Measurements from ENCODE around the gene RC3H2. TPM values are rescaled to one million over a fixed set of nuclear protein-coding genes. Genes with fewer than 3 reads are reported as not detected.

RC3H2 gene
- total and polyA plus RNA-seq, 4 donors: 5.9 to 26.4 (median 16.9) TPM

- no peak overlapping the region for H3K4me3 ChIP-seq (ENCODE audit: low read depth in 1 of 3, low read length in 3 of 3)
- no peak overlapping the region for H3K27ac ChIP-seq (ENCODE audit: low read depth in 1 of 2, low read length in 2 of 2)
- peaks cover 0 to 1% (median 0%) of the 10 kb centered on the region in 4 donors for H3K36me3 ChIP-seq (ENCODE audit: control insufficient read depth in 4 of 4, insufficient read depth in 3 of 4, low read depth in 1 of 4, low read length in 3 of 4)
- H3K4me1 ChIP-seq (ENCODE audit: control insufficient read depth in 4 of 4, insufficient read depth in 4 of 4, low read length in 3 of 4): peaks cover 0 to 29% (median 20%) of the 10 kb centered on the region in 4 donors
- 92% methylated on average over 1 of the region's 1 CpG for WGBS
- H3K9me3 ChIP-seq (ENCODE audit: control insufficient read depth in 4 of 4, low read length in 3 of 4): no peaks in the 10 kb centered on the region
- TF ChIP-seq ATF3 (IDR thresholded peaks at IDR 0.05): no peak
- no peak for TF ChIP-seq SP1 (IDR thresholded peaks at IDR 0.05)
- no peak for TF ChIP-seq HNF4A (conservative IDR thresholded peaks at IDR 0.05)
- TF ChIP-seq CTCF (IDR thresholded peaks at IDR 0.05; ENCODE audit: low read depth, low read length, missing input control): no peak
- TF ChIP-seq FOXA2 (IDR thresholded peaks at IDR 0.05): no peak
- TF ChIP-seq, protein P1, sequence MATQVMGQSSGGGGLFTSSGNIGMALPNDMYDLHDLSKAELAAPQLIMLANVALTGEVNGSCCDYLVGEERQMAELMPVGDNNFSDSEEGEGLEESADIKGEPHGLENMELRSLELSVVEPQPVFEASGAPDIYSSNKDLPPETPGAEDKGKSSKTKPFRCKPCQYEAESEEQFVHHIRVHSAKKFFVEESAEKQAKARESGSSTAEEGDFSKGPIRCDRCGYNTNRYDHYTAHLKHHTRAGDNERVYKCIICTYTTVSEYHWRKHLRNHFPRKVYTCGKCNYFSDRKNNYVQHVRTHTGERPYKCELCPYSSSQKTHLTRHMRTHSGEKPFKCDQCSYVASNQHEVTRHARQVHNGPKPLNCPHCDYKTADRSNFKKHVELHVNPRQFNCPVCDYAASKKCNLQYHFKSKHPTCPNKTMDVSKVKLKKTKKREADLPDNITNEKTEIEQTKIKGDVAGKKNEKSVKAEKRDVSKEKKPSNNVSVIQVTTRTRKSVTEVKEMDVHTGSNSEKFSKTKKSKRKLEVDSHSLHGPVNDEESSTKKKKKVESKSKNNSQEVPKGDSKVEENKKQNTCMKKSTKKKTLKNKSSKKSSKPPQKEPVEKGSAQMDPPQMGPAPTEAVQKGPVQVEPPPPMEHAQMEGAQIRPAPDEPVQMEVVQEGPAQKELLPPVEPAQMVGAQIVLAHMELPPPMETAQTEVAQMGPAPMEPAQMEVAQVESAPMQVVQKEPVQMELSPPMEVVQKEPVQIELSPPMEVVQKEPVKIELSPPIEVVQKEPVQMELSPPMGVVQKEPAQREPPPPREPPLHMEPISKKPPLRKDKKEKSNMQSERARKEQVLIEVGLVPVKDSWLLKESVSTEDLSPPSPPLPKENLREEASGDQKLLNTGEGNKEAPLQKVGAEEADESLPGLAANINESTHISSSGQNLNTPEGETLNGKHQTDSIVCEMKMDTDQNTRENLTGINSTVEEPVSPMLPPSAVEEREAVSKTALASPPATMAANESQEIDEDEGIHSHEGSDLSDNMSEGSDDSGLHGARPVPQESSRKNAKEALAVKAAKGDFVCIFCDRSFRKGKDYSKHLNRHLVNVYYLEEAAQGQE (IDR thresholded peaks at IDR 0.05): no peak
- no peak for TF ChIP-seq RAD21 (IDR thresholded peaks at IDR 0.05)
- TF ChIP-seq, protein P2, sequence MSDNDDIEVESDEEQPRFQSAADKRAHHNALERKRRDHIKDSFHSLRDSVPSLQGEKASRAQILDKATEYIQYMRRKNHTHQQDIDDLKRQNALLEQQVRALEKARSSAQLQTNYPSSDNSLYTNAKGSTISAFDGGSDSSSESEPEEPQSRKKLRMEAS (IDR thresholded peaks at IDR 0.05): no peak
- no peak for TF ChIP-seq RXRA (IDR thresholded peaks at IDR 0.05)
- no peak for TF ChIP-seq FOXA1 (IDR thresholded peaks at IDR 0.05)
- TF ChIP-seq NR2F2 (IDR thresholded peaks at IDR 0.05): no peak
- no peak for TF ChIP-seq TAF1 (conservative IDR thresholded peaks at IDR 0.05)
- TF ChIP-seq HNF4G (IDR thresholded peaks at IDR 0.05): no peak
- TF ChIP-seq YY1 (IDR thresholded peaks at IDR 0.05): no peak
- TF ChIP-seq EGR1 (IDR thresholded peaks at IDR 0.05; ENCODE audit: low read depth in 2 of 2): no peak
- TF ChIP-seq, protein P3, sequence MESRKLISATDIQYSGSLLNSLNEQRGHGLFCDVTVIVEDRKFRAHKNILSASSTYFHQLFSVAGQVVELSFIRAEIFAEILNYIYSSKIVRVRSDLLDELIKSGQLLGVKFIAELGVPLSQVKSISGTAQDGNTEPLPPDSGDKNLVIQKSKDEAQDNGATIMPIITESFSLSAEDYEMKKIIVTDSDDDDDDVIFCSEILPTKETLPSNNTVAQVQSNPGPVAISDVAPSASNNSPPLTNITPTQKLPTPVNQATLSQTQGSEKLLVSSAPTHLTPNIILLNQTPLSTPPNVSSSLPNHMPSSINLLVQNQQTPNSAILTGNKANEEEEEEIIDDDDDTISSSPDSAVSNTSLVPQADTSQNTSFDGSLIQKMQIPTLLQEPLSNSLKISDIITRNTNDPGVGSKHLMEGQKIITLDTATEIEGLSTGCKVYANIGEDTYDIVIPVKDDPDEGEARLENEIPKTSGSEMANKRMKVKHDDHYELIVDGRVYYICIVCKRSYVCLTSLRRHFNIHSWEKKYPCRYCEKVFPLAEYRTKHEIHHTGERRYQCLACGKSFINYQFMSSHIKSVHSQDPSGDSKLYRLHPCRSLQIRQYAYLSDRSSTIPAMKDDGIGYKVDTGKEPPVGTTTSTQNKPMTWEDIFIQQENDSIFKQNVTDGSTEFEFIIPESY (IDR thresholded peaks at IDR 0.05): no peak
- TF ChIP-seq JUND (IDR thresholded peaks at IDR 0.05): no peak
- TF ChIP-seq GABPA (IDR thresholded peaks at IDR 0.05 in 1 of 2, conservative IDR thresholded peaks at IDR 0.05 in 1 of 2): no peak
- H3K27me3 ChIP-seq (ENCODE audit: control insufficient read depth in 4 of 4, insufficient read depth in 4 of 4, low read length in 3 of 4): no peaks in the 10 kb centered on the region
- no peak for DNase-seq (ENCODE audit: low spot score)
- no peak overlapping the region for H3K9ac ChIP-seq (ENCODE audit: low read depth in 1 of 2, low read length in 2 of 2)
Measured at GRCh38 chr9:122929796-122930354, 24.7 kb upstream of the RC3H2 start.

Measured in liver (tissue), 9 donors.